ENCODE data around the gene CXCL14. TPM values are rescaled to one million over a fixed set of nuclear protein-coding genes. Genes with fewer than 3 reads are reported as not detected.
"Not testable (repeated sequence)": the region's sequence is repeated elsewhere in the genome, so short reads cannot be mapped to it uniquely, and the experiment has no call there.

CXCL14 gene
- total RNA-seq, 2 donors from 2014 or later: not detected

GRCh38 chr5:135535820-135536801 lies 42.7 kb downstream of the CXCL14 start, which contains the start of gene NEUROG1:
NEUROG1 (minus strand) TSS chr5:135535964; CDS start chr5:135535690, 274 bp downstream.
- ATAC-seq (replicated peaks): no peak
- Mint-ChIP-seq H3K27ac (no peak within 1 kb of the TSS), H3K4me3 (peak within 1 kb of the TSS; percentile 47), H3K4me1 (peaks cover 6% of the 10 kb centered on the region), H3K27me3 (peaks cover 80% of the 10 kb centered on the region), H3K9me3 (no peaks in the 10 kb centered on the region), H3K36me3 (ENCODE audit: low read depth) (no peaks in the 10 kb centered on the region)

- H3K4me1 Mint-ChIP-seq: peaks cover 6% of the 10 kb centered on the region
- no peaks in the 10 kb centered on the region for H3K36me3 Mint-ChIP-seq (ENCODE audit: low read depth)
- ATAC-seq (replicated peaks): no peak
- no peak overlapping the region for H3K4me3 Mint-ChIP-seq
- H3K27me3 Mint-ChIP-seq: peaks cover 78% of the 10 kb centered on the region
- no peak overlapping the region for H3K27ac Mint-ChIP-seq
- H3K9me3 Mint-ChIP-seq: no peaks in the 10 kb centered on the region
Measured at GRCh38 chr5:135535420-135535819, 43.4 kb downstream of the CXCL14 start.

- Mint-ChIP-seq H3K36me3 (ENCODE audit: low read depth) (no peaks in the 10 kb centered on the region), H3K9me3 (no peaks in the 10 kb centered on the region), H3K27ac (no peak overlapping the region), H3K4me1 (peaks cover 6% of the 10 kb centered on the region), H3K27me3 (peaks cover 79% of the 10 kb centered on the region), H3K4me3 (peak overlapping the region; percentile 47)
- no peak for ATAC-seq (replicated peaks)
Measured at GRCh38 chr5:135534609-135535419, 44.0 kb downstream of the CXCL14 start.

- no peak overlapping the region for H3K4me3 Mint-ChIP-seq
- no peak for ATAC-seq (replicated peaks)
- H3K27me3 Mint-ChIP-seq: peaks cover 69% of the 10 kb centered on the region
Measured at GRCh38 chr5:135533794-135534193, 45.0 kb downstream of the CXCL14 start.

GRCh38 chr5:135533334-135533733 lies 45.5 kb downstream of the CXCL14 start:
- Mint-ChIP-seq H3K36me3 (ENCODE audit: low read depth) (no peaks in the 10 kb centered on the region), H3K27ac (no peak overlapping the region), H3K9me3 (no peaks in the 10 kb centered on the region)

More at GRCh38 chr5:135533794-135534193, 45.0 kb downstream of the CXCL14 start:
- Mint-ChIP-seq H3K9me3 (no peaks in the 10 kb centered on the region), H3K27ac (no peak overlapping the region), H3K4me1 (peaks cover 6% of the 10 kb centered on the region), H3K36me3 (ENCODE audit: low read depth) (no peaks in the 10 kb centered on the region)

GRCh38 chr5:135529576-135529975 lies 49.2 kb downstream of the CXCL14 start:
- not testable (repeated sequence) for H3K36me3 Mint-ChIP-seq (ENCODE audit: low read depth); H3K9me3 Mint-ChIP-seq; H3K27ac Mint-ChIP-seq; ATAC-seq (replicated peaks); H3K4me3 Mint-ChIP-seq; H3K4me1 Mint-ChIP-seq
- H3K27me3 Mint-ChIP-seq: peaks cover 60% of the 10 kb centered on the region

More at GRCh38 chr5:135533334-135533733, 45.5 kb downstream of the CXCL14 start:
- ATAC-seq (replicated peaks): no peak
- Mint-ChIP-seq H3K4me1 (peaks cover 6% of the 10 kb centered on the region), H3K4me3 (no peak overlapping the region), H3K27me3 (peaks cover 66% of the 10 kb centered on the region)

- Mint-ChIP-seq H3K4me3 (no peak overlapping the region), H3K27ac (no peak overlapping the region), H3K9me3 (peaks cover 1% of the 10 kb centered on the region), H3K36me3 (ENCODE audit: low read depth) (no peaks in the 10 kb centered on the region), H3K27me3 (peaks cover 55% of the 10 kb centered on the region), H3K4me1 (no peaks in the 10 kb centered on the region)
- ATAC-seq (replicated peaks): no peak
Measured at GRCh38 chr5:135526924-135527323, 51.9 kb downstream of the CXCL14 start.

- peaks cover 3% of the 10 kb centered on the region for H3K9me3 Mint-ChIP-seq
- no peaks in the 10 kb centered on the region for H3K4me1 Mint-ChIP-seq
- peaks cover 56% of the 10 kb centered on the region for H3K27me3 Mint-ChIP-seq
- no peak overlapping the region for H3K27ac Mint-ChIP-seq
- ATAC-seq (replicated peaks): no peak
- no peaks in the 10 kb centered on the region for H3K36me3 Mint-ChIP-seq (ENCODE audit: low read depth)
- no peak overlapping the region for H3K4me3 Mint-ChIP-seq
Measured at GRCh38 chr5:135521964-135522363, 56.8 kb downstream of the CXCL14 start.

Other genes with a start within 250 kb of the CXCL14 start
- gene MACROH2A1, start 179.8 kb downstream of the CXCL14 start, total RNA-seq: 100 to 1,000 TPM in 1 of 2 donors, 10 to 100 TPM in 1; 84.8 to 173 TPM
- gene DCANP1, start 131.6 kb downstream of the CXCL14 start, total RNA-seq: not detected
- not detected for gene TIFAB, start 126.6 kb downstream of the CXCL14 start, total RNA-seq
- not detected for gene NEUROG1, start 43.0 kb downstream of the CXCL14 start, total RNA-seq